Measurements from ENCODE around the gene CCDC149. TPM values are rescaled to one million over a fixed set of nuclear protein-coding genes. Genes with fewer than 3 reads are reported as not detected.

Gene CCDC149
- total and polyA plus RNA-seq, 9 of the 15 experiments (the other 6 are each of a cell fraction or from before 2014, with no cell fraction given): 0.04 to 0.18 TPM; not detected in 7

DNA sequence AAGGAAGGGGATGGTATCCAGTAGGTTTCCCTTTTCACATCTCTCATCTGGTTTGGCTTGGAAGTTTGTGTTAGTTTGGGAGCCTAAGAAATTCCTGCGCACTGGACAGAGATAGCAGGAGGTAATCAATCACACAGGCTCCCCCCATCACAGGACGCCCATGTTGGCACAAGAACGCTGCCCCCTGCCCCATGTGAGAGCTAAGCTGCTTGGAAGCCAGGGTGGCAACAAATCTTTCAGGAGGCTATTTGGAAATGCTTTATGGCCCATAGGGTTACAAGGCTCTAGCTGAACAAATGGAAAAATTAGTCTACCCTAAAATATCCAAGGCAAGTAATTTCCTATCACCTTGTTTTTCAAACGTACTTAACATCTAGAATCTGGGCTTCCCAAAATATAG, 63.5 kb downstream of the CCDC149 start (continued):
- TF ChIP-seq ETV6 (IDR thresholded peaks at IDR 0.05; ENCODE audit: borderline replicate concordance in 1 of 2, low read depth in 2 of 2, low read length in 1 of 2) (no peak), ETV6 (CRISPR knock-in tag; IDR thresholded peaks at IDR 0.05; ENCODE audit: borderline replicate concordance) (no peak), ZBTB1 (CRISPR knock-in tag; IDR thresholded peaks at IDR 0.05; ENCODE audit: borderline replicate concordance, low read depth) (no peak), U2AF1 (optimal IDR thresholded peaks at IDR 0.05; ENCODE audit: low read depth, low read length) (no peak), CEBPB (tag; IDR thresholded peaks at IDR 0.05) (no peak), PHTF2 (CRISPR knock-in tag; IDR thresholded peaks at IDR 0.05) (no peak)

DNA sequence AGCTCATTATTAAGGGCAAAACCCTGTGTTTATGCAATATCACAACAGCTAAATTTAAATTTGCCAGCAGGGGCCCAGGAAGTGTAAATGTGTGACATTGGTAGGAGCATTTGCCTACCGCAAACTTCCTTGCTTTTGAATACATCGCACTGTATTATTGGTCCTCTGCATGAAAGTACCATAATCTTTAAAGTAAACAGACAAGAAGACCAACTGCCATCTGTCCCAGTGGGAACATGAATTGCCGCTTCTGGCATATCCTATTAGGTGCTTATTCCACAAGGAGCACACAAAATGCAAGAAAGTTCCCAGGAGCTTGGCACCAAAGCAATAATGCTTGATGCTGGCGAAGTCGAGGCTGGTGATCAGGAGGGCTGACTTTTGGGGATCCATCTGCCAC, 66.1 kb downstream of the CCDC149 start:
- DNase-seq (ENCODE audit: extremely low read depth in 1 of 4, low spot score in 3 of 4) (no peak), ATAC-seq (no peak), FAIRE-seq (no peak)
- H3K4me2 ChIP-seq (ENCODE audit: insufficient read depth, low read length): no peak overlapping the region
- in situ Hi-C loops (cut with MboI): no loop called here
- no peaks in the 10 kb centered on the region for H3K36me3 ChIP-seq (ENCODE audit: control insufficient read depth, insufficient read depth, low read length)
- no peaks in the 10 kb centered on the region for H3K9me3 ChIP-seq (replicated peaks; ENCODE audit: control insufficient read depth, insufficient read depth, low read depth, low read length)
- H3K9me1 ChIP-seq (ENCODE audit: control insufficient read depth, insufficient read depth, low read length): no peaks in the 10 kb centered on the region
- no peak overlapping the region for H3K27ac ChIP-seq (ENCODE audit: extremely low read depth, low read depth, low read length)
- H3K9ac ChIP-seq (ENCODE audit: insufficient read depth in 1 of 2, low read depth in 2 of 2, low read length in 2 of 2): no peak overlapping the region
- ChIA-PET CTCF (ENCODE audit: low intra/inter-chr PET ratio) (no interaction called here), POLR2A (no interaction called here)
- BruUV-seq (replicated peaks): no TSS peak
- H3K27me3 ChIP-seq (ENCODE audit: control insufficient read depth in 2 of 2, insufficient read depth in 2 of 2, low read length in 2 of 2): peaks cover under 1 to 14% of the 10 kb centered on the region in 2 experiments; a peak in 2 of 5 replicates
- no peak overlapping the region for H3K4me3 ChIP-seq
- H4K20me1 ChIP-seq (replicated peaks; ENCODE audit: control insufficient read depth, insufficient read depth, low read length): no peaks in the 10 kb centered on the region
- H3K79me2 ChIP-seq (ENCODE audit: control insufficient read depth, insufficient read depth, low read length): no peaks in the 10 kb centered on the region
- 29% methylated on average over 5 of the region's 5 CpGs for WGBS (ENCODE audit: insufficient coverage, low coverage, missing lambda C conversion rate)
- no peaks in the 10 kb centered on the region for H3K4me1 ChIP-seq (replicated peaks in 1 of 2; ENCODE audit: control insufficient read depth in 2 of 2, insufficient read depth in 2 of 2, low read length in 2 of 2)
- no peak overlapping the region for H2AFZ ChIP-seq (ENCODE audit: low read depth, low read length)
- intact Hi-C loops (cut with micrococcal nuclease): no loop called here
- no peak for TF ChIP-seq NCOA6 (IDR thresholded peaks at IDR 0.05)
